DOHH2 (cell line): Measurements from ENCODE around the gene PHLPP2.

Experiments used
- CTCF ChIP-seq: fragments of 200-600 bp; sonication (generic); IDR thresholded peaks from one replicate; pipeline ENCODE4 v1.5.1; 2014; ENCODE audit warnings: antibody characterized with exemption, mild to moderate bottlenecking, low read depth, low read length; ENCODE audit not compliant: poor library complexity, severe bottlenecking
- EZH2phosphoT487 ChIP-seq: fragments of 200-600 bp; sonication (generic); IDR thresholded peaks from 2 replicates; pipeline ENCODE4 v1.6.1; 2017; ENCODE audit warnings: borderline replicate concordance, mild to moderate bottlenecking, antibody characterized with exemption, low read length, moderate library complexity, mixed read lengths

GRCh38 chr16:71618429-71618828, 106.1 kb downstream of the PHLPP2 start:
- no peak for TF ChIP-seq CTCF
- no peak for TF ChIP-seq EZH2phosphoT487
